SK-N-MC (cell line): ENCODE results near the gene CPT1A.

ENCODE experiments used
- EZH2 ChIP-seq: fragments of 200-600 bp; sonication (generic); IDR thresholded peaks from one replicate; pipeline ENCODE4 v1.6.1; 2017; ENCODE audit warnings: antibody characterized with exemption
- FOXP2 ChIP-seq: optimal IDR thresholded peaks from 2 replicates; pipeline ENCODE3; 2011; ENCODE audit warnings: mild to moderate bottlenecking, moderate library complexity; ENCODE audit not compliant: insufficient read depth; ENCODE audit errors: extremely low read length, control extremely low read depth
- POLR2AphosphoS5 ChIP-seq: IDR thresholded peaks from 2 replicates; pipeline ENCODE4 v1.6.1; 2012; ENCODE audit warnings: mild to moderate bottlenecking, low read depth, low read length, borderline replicate concordance

GRCh38 chr11:68838572-68838964 lies 3.1 kb downstream of the CPT1A start:
- TF ChIP-seq POLR2AphosphoS5, result no peak
- TF ChIP-seq EZH2, result no peak
- TF ChIP-seq FOXP2, result no peak
